Endodermal cell (in vitro differentiated cells): ENCODE data around the gene USP6NL. TPM values are rescaled to one million over a fixed set of nuclear protein-coding genes. Genes with fewer than 3 reads are reported as not detected.

ENCODE experiments used
- DNase-seq: peaks from one replicate; pipeline ENCODE4 v3.0.0-alpha.2; 2017
- H3K27ac ChIP-seq: 2 replicates; pipeline ENCODE4 v1.5.1; 2013; ENCODE audit warnings: mild to moderate bottlenecking, low read depth, low read length, moderate library complexity
- H3K27me3 ChIP-seq: 2 replicates; pipeline ENCODE4 v1.6.1; 2013; ENCODE audit warnings: mild to moderate bottlenecking, low read length, moderate library complexity; ENCODE audit not compliant: insufficient read depth, control insufficient read depth, poor library complexity, severe bottlenecking
- H3K36me3 ChIP-seq: 2 replicates; pipeline ENCODE4 v1.7.0; 2013; ENCODE audit warnings: mild to moderate bottlenecking, low read length, moderate library complexity; ENCODE audit not compliant: control insufficient read depth, insufficient read depth
- H3K4me1 ChIP-seq: one replicate; pipeline ENCODE4 v1.7.0; 2013; ENCODE audit warnings: low read length; ENCODE audit not compliant: control insufficient read depth, insufficient read depth
- H3K4me3 ChIP-seq: 2 replicates; pipeline ENCODE4 v1.5.1; 2013; ENCODE audit warnings: mild to moderate bottlenecking, low read length, moderate library complexity
- H3K9ac ChIP-seq: 2 replicates; pipeline ENCODE4 v1.6.1; 2013; ENCODE audit warnings: mild to moderate bottlenecking, low read length, moderate library complexity; ENCODE audit not compliant: poor library complexity, severe bottlenecking; ENCODE audit errors: extremely low read depth
- H3K9me3 ChIP-seq: 2 replicates; pipeline ENCODE4 v1.6.1; 2013; ENCODE audit warnings: mild to moderate bottlenecking, low read length, moderate library complexity; ENCODE audit not compliant: control insufficient read depth
- H3K27ac Mint-ChIP-seq: 2 replicates; pipeline ENCODE4 v1.8.0; 2020; ENCODE audit warnings: mixed read lengths
- H3K27me3 Mint-ChIP-seq: 2 replicates; pipeline ENCODE4 v1.8.0; 2021; ENCODE audit warnings: mild to moderate bottlenecking, mixed read lengths; ENCODE audit not compliant: insufficient read depth
- H3K36me3 Mint-ChIP-seq: 2 replicates; pipeline ENCODE4 v1.8.0; 2020; ENCODE audit warnings: low read depth, mixed read lengths
- H3K4me1 Mint-ChIP-seq: 2 replicates; pipeline ENCODE4 v1.8.0; 2020; ENCODE audit warnings: mixed read lengths
- H3K4me3 Mint-ChIP-seq: 2 replicates; pipeline ENCODE4 v1.8.0; 2020; ENCODE audit warnings: mild to moderate bottlenecking, moderate library complexity, mixed read lengths
- H3K9me3 Mint-ChIP-seq: 2 replicates; pipeline ENCODE4 v1.8.0; 2020; ENCODE audit warnings: mild to moderate bottlenecking, mixed read lengths
- CTCF ChIP-seq: fragments of 200-600 bp; sonication (generic); conservative IDR thresholded peaks from 2 replicates; pipeline ENCODE4 v1.5.0; 2021; ENCODE audit warnings: antibody characterized with exemption, mild to moderate bottlenecking
- WGBS, 2 experiments: methylation state at CpG; one replicate each; pipeline versions ENCODE4 v1.1.5 to v1.1.7; 2013; ENCODE audit warnings: missing lambda C conversion rate in 2 of 2, mixed read lengths in 1 of 2; ENCODE audit not compliant: insufficient coverage in 1 of 2, insufficient read length in 1 of 2; 5-methylcytosine and 5-hydroxymethylcytosine counted together
- total RNA-seq, 2 donors: library from RNA; stranded (reverse); fragmentation: NEBNext Ultra II Directional in 1 of 2; extraction: Animal tissue kit (Norgen Biotek cat#: 25700) in 1 of 2; gene quantifications; 2 replicates in 1 of 2; 3 replicates in 1 of 2; pipeline ENCODE4 v1.2.1, GENCODE V29; 2021

USP6NL gene
- total RNA-seq, 2 donors from 2014 or later, result 20.6 to 22.9 TPM

GRCh38 chr10:11510281-11510680, 101.2 kb downstream of the USP6NL start:
- 91 to 92% methylated on average over 5 of the region's 5 CpGs for WGBS, 2 experiments
- Mint-ChIP-seq H3K36me3 (peaks cover 6% of the 10 kb centered on the region), H3K9me3 (no peaks in the 10 kb centered on the region), H3K4me3 (no peak overlapping the region), H3K27ac (peak overlapping the region; percentile 24), H3K27me3 (no peaks in the 10 kb centered on the region), H3K4me1 (peaks cover 22% of the 10 kb centered on the region)
- no peak for DNase-seq
- Histone ChIP-seq H3K27me3 (no peaks in the 10 kb centered on the region), H3K36me3 (peaks cover 9% of the 10 kb centered on the region), H3K4me1 (peaks cover 3% of the 10 kb centered on the region), H3K4me3 (no peak overlapping the region), H3K9ac (no peak overlapping the region), H3K9me3 (no peaks in the 10 kb centered on the region), H3K27ac (no peak overlapping the region)
- no peak for TF ChIP-seq CTCF

GRCh38 chr10:11509036-11509435, 102.4 kb downstream of the USP6NL start:
- Mint-ChIP-seq H3K4me3 (no peak overlapping the region), H3K4me1 (peaks cover 32% of the 10 kb centered on the region), H3K36me3 (peaks cover 6% of the 10 kb centered on the region), H3K9me3 (no peaks in the 10 kb centered on the region), H3K27ac (no peak overlapping the region), H3K27me3 (no peaks in the 10 kb centered on the region)
- H3K4me1 ChIP-seq, result peaks cover 3% of the 10 kb centered on the region
- H3K4me3 ChIP-seq, result no peak overlapping the region
- H3K27me3 ChIP-seq, result no peaks in the 10 kb centered on the region
- H3K9ac ChIP-seq, result no peak overlapping the region
- H3K27ac ChIP-seq, result no peak overlapping the region
- no peak for TF ChIP-seq CTCF
- DNase-seq, result no peak
- peaks cover 9% of the 10 kb centered on the region for H3K36me3 ChIP-seq
- H3K9me3 ChIP-seq, result no peaks in the 10 kb centered on the region
- WGBS, 2 experiments, result 95 to 100% methylated on average over 3 to 5 of the region's 5 CpGs

DNA sequence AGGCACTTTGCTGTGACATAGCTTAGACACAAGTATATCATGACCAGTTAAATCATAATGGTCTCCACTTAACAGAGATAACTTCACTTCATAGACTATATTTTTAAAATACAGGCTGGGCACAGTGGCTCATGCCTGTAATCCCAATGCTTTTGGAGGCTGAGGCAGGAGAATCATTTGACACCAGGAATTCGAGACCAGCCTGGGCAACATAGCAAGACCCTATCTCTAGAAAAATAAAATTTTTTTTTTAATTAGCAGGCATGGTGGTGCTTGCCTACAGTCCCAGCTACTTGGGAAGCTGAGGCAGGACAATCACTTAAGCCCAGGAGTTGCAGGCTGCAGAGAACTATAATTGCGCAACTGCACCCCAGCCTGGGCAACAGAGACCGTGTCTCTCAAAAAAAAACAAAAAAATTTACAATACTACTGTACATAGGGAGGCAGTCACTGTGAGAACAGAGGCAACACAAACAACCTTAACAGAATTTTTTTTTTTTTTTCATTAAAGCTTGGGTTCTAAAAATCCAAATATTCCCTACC, 105.1 kb downstream of the USP6NL start:
- Mint-ChIP-seq H3K27me3 (no peaks in the 10 kb centered on the region), H3K9me3 (no peaks in the 10 kb centered on the region), H3K4me3 (no peak overlapping the region), H3K36me3 (peaks cover 6% of the 10 kb centered on the region), H3K27ac (no peak overlapping the region), H3K4me1 (peaks cover 31% of the 10 kb centered on the region)
- Histone ChIP-seq H3K27ac (no peak overlapping the region), H3K9ac (no peak overlapping the region), H3K36me3 (peaks cover 3% of the 10 kb centered on the region), H3K9me3 (no peaks in the 10 kb centered on the region), H3K4me1 (peaks cover 3% of the 10 kb centered on the region), H3K4me3 (no peak overlapping the region), H3K27me3 (no peaks in the 10 kb centered on the region)
- no peak for TF ChIP-seq CTCF
- WGBS, 2 experiments, result 93 to 100% methylated on average over 1 to 3 of the region's 3 CpGs
- no peak for DNase-seq
